IMR-90 (cell line): ENCODE results near the gene OR5D18. TPM values are rescaled to one million over a fixed set of nuclear protein-coding genes. Genes with fewer than 3 reads are reported as not detected.

Experiments
- ATAC-seq: fragments of 200-7000 bp; cut with Tn5 transposase; 2 replicates; pipeline ENCODE4 v1.9.1; 2020; ENCODE audit warnings: low read depth, mild to moderate bottlenecking, moderate library complexity
- BruUV-seq: library from RNA; stranded (reverse); fragments of 400-500 nt; replicated peaks from 2 replicates; lab custom pipeline; 2021; lab: Mats Ljungman, UMichigan
- CTCF ChIA-PET: fragments of 300-600 bp; formaldehyde crosslinking; extraction: SDS; loops from one replicate; lab custom pipeline; 2021; ENCODE audit warnings: antibody characterized with exemption; lab: Yijun Ruan, JAX
- POLR2A ChIA-PET: fragments of 300-600 bp; sonication (Branson Sonifier 250); formaldehyde crosslinking; loops from one replicate; lab custom pipeline; 2022; ENCODE audit warnings: antibody characterized with exemption; ENCODE audit not compliant: unreplicated experiment; lab: Charles Lee
- DNase-seq: peaks from one replicate; pipeline ENCODE4 v3.0.0; 2013
- H2AFZ ChIP-seq: replicated peaks from 2 replicates; pipeline ENCODE3; 2013; ENCODE audit warnings: low read length, mild to moderate bottlenecking; ENCODE audit not compliant: poor library complexity
- H2AK5ac ChIP-seq: 2 replicates; pipeline ENCODE4 v1.6.1; 2013; ENCODE audit warnings: low read depth, low read length, inconsistent platforms
- H2AK9ac ChIP-seq: replicated peaks from 2 replicates; pipeline ENCODE3; 2013; ENCODE audit warnings: mild to moderate bottlenecking, low read depth, low read length, moderate library complexity; ENCODE audit not compliant: poor library complexity
- H2BK120ac ChIP-seq: 2 replicates; pipeline ENCODE4 v1.6.1; 2013; ENCODE audit warnings: low read depth, low read length, inconsistent platforms
- H2BK15ac ChIP-seq: 3 replicates; pipeline ENCODE4 v1.6.1; 2013; ENCODE audit warnings: low read depth, low read length, inconsistent platforms
- H2BK20ac ChIP-seq: 2 replicates; pipeline ENCODE4 v1.6.1; 2013; ENCODE audit warnings: low read depth, mild to moderate bottlenecking, inconsistent platforms, low read length, moderate library complexity
- H2BK5ac ChIP-seq: 2 replicates; pipeline ENCODE4 v1.6.1; 2013; ENCODE audit warnings: mild to moderate bottlenecking, low read depth, low read length, inconsistent platforms; ENCODE audit not compliant: poor library complexity, severe bottlenecking
- H3K14ac ChIP-seq: replicated peaks from 2 replicates; pipeline ENCODE4 v1.6.1; 2013; ENCODE audit warnings: low read depth, low read length, inconsistent platforms
- H3K18ac ChIP-seq: 2 replicates; pipeline ENCODE4 v1.6.1; 2013; ENCODE audit warnings: low read depth, low read length, control low read depth
- H3K23ac ChIP-seq: 2 replicates; pipeline ENCODE4 v1.6.1; 2013; ENCODE audit warnings: low read depth, low read length, inconsistent platforms
- H3K27ac ChIP-seq: 2 replicates; pipeline ENCODE4 v1.5.1; 2013; ENCODE audit warnings: mild to moderate bottlenecking, control low read depth, low read length; ENCODE audit not compliant: insufficient read depth
- H3K27me3 ChIP-seq: 2 replicates; pipeline ENCODE4 v1.6.1; 2013; ENCODE audit warnings: low read length; ENCODE audit not compliant: control insufficient read depth, insufficient read depth
- H3K36me3 ChIP-seq: 2 replicates; pipeline ENCODE4 v1.6.1; 2013; ENCODE audit warnings: low read length, mixed read lengths; ENCODE audit not compliant: control insufficient read depth, insufficient read depth
- H3K4ac ChIP-seq: 2 replicates; pipeline ENCODE4 v1.6.1; 2013; ENCODE audit warnings: low read depth, low read length, inconsistent platforms
- H3K4me1 ChIP-seq: 2 replicates; pipeline ENCODE4 v1.6.1; 2013; ENCODE audit warnings: low read length, mixed read lengths; ENCODE audit not compliant: control insufficient read depth, insufficient read depth
- H3K4me2 ChIP-seq: 2 replicates; pipeline ENCODE4 v1.6.1; 2013; ENCODE audit warnings: low read depth, mild to moderate bottlenecking, control low read depth, low read length, moderate library complexity
- H3K4me3 ChIP-seq: 2 replicates; pipeline ENCODE4 v1.5.1; 2013; ENCODE audit warnings: low read depth, mild to moderate bottlenecking, control low read depth, low read length, moderate library complexity; ENCODE audit not compliant: insufficient read depth
- H3K56ac ChIP-seq: 2 replicates; pipeline ENCODE4 v1.6.1; 2013; ENCODE audit warnings: low read length, inconsistent platforms; ENCODE audit not compliant: insufficient read depth; ENCODE audit errors: extremely low read depth
- H3K79me1 ChIP-seq, 2 experiments: 2 replicates each; pipeline ENCODE4 v1.6.1; 2013; ENCODE audit warnings: low read length in 2 of 2, inconsistent platforms in 1 of 2, low read depth in 1 of 2
- H3K9ac ChIP-seq: 2 replicates; pipeline ENCODE4 v1.6.1; 2013; ENCODE audit warnings: low read depth, low read length, control low read depth
- H3K9me1 ChIP-seq: 2 replicates; pipeline ENCODE4 v1.6.1; 2013; ENCODE audit warnings: low read length, inconsistent platforms; ENCODE audit not compliant: insufficient read depth
- H3K9me3 ChIP-seq: 2 replicates; pipeline ENCODE4 v1.6.1; 2013; ENCODE audit warnings: low read length; ENCODE audit not compliant: control insufficient read depth, insufficient read depth
- H4K20me1 ChIP-seq: 2 replicates; pipeline ENCODE4 v1.6.1; 2013; ENCODE audit warnings: low read length, inconsistent platforms; ENCODE audit not compliant: insufficient read depth
- H4K5ac ChIP-seq: 2 replicates; pipeline ENCODE4 v1.6.1; 2013; ENCODE audit warnings: mild to moderate bottlenecking, low read depth, low read length, control low read depth
- H4K8ac ChIP-seq, 2 experiments: 2 replicates each; pipeline ENCODE4 v1.6.1; 2013; ENCODE audit warnings: low read depth in 2 of 2, low read length in 2 of 2, control low read depth in 1 of 2, inconsistent platforms in 1 of 2
- H4K91ac ChIP-seq: 2 replicates; pipeline ENCODE4 v1.6.1; 2013; ENCODE audit warnings: low read depth, low read length, inconsistent platforms; ENCODE audit not compliant: insufficient read depth
- BHLHE40 ChIP-seq: fragments of 150-350 bp; IDR thresholded peaks from 2 replicates; pipeline ENCODE4 v1.6.1; 2016; ENCODE audit warnings: mild to moderate bottlenecking, low read depth, low read length
- CEBPB ChIP-seq: IDR thresholded peaks from 2 replicates; pipeline ENCODE4 v1.6.1; 2012; ENCODE audit warnings: low read depth, low read length, improper control_type of control experiment
- CHD1 ChIP-seq: IDR thresholded peaks from 2 replicates; pipeline ENCODE4 v1.6.1; 2012; ENCODE audit warnings: low read depth, low read length, improper control_type of control experiment
- CTCF ChIP-seq: conservative IDR thresholded peaks from 2 replicates; pipeline ENCODE4 v1.5.1; 2012; ENCODE audit warnings: mild to moderate bottlenecking, low read depth, low read length, improper control_type of control experiment
- ELK1 ChIP-seq: fragments of 150-350 bp; IDR thresholded peaks from 2 replicates; pipeline ENCODE4 v1.6.1; 2016; ENCODE audit warnings: low read depth, mild to moderate bottlenecking, low read length, moderate library complexity, borderline replicate concordance
- FOS ChIP-seq: fragments of 150-350 bp; IDR thresholded peaks from 2 replicates; pipeline ENCODE4 v1.6.1; 2016; ENCODE audit warnings: low read depth, low read length
- MAFK ChIP-seq: IDR thresholded peaks from 2 replicates; pipeline ENCODE4 v1.6.1; 2012; ENCODE audit warnings: low read depth, low read length, improper control_type of control experiment
- MAZ ChIP-seq: IDR thresholded peaks from 2 replicates; pipeline ENCODE4 v1.6.1; 2012; ENCODE audit warnings: low read depth, mild to moderate bottlenecking, low read length, improper control_type of control experiment, moderate library complexity, borderline replicate concordance
- MXI1 ChIP-seq: IDR thresholded peaks from 2 replicates; pipeline ENCODE4 v1.6.1; 2012; ENCODE audit warnings: low read depth, mild to moderate bottlenecking, low read length, moderate library complexity, borderline replicate concordance
- NFE2L2 ChIP-seq: fragments of 150-350 bp; IDR thresholded peaks from 2 replicates; pipeline ENCODE4 v1.6.1; 2016; ENCODE audit warnings: low read depth, mild to moderate bottlenecking, low read length
- POLR2A ChIP-seq: IDR thresholded peaks from 2 replicates; pipeline ENCODE4 v1.6.1; 2012; ENCODE audit warnings: mild to moderate bottlenecking, low read depth, low read length
- RAD21 ChIP-seq: IDR thresholded peaks from 2 replicates; pipeline ENCODE4 v1.6.1; 2012; ENCODE audit warnings: low read length, improper control_type of control experiment
- RCOR1 ChIP-seq: IDR thresholded peaks from 2 replicates; pipeline ENCODE4 v1.6.1; 2012; ENCODE audit warnings: mild to moderate bottlenecking, low read length, improper control_type of control experiment; ENCODE audit not compliant: insufficient replicate concordance
- RFX5 ChIP-seq: IDR thresholded peaks from 2 replicates; pipeline ENCODE4 v1.8.0; 2012; ENCODE audit warnings: low read depth, mild to moderate bottlenecking, low read length, moderate library complexity
- SMC3 ChIP-seq: fragments of 150-350 bp; IDR thresholded peaks from 2 replicates; pipeline ENCODE4 v1.6.1; 2016; ENCODE audit warnings: low read depth, mild to moderate bottlenecking, antibody characterized with exemption, low read length, moderate library complexity
- USF2 ChIP-seq: fragments of 150-350 bp; IDR thresholded peaks from 2 replicates; pipeline ENCODE4 v1.6.1; 2017; ENCODE audit warnings: mild to moderate bottlenecking, antibody characterized with exemption, low read length, low read depth
- WGBS, 2 experiments: methylation state at CpG; one replicate each; pipeline versions ENCODE4 v1.1.5 to v1.1.7; 2013; ENCODE audit warnings: missing lambda C conversion rate in 2 of 2; ENCODE audit not compliant: insufficient read length in 1 of 2; ENCODE audit errors: extremely low coverage in 2 of 2; 5-methylcytosine and 5-hydroxymethylcytosine counted together
- dilution Hi-C: fragments of 300-500 bp; cut with HindIII; formaldehyde crosslinking; loops from one replicate; pipeline ENCODE4 v1.14.3; 2018; ENCODE audit warnings: low sequenced_read_pairs; ENCODE audit not compliant: unreplicated experiment
- in situ Hi-C: fragments of 300-500 bp; cut with MboI; formaldehyde crosslinking; loops from 3 replicates; pipeline ENCODE4 v1.14.3; 2019; ENCODE audit warnings: low sequenced_read_pairs, inconsistent platforms, mixed read lengths
- intact Hi-C: fragments of 100-400 bp; cut with micrococcal nuclease; formaldehyde crosslinking; loops from 2 replicates; pipeline ENCODE4 v1.10.0; 2022
- polyA plus RNA-seq, 3 experiments: library from polyadenylated mRNA; depleted of rRNA; stranded (reverse); fragments of >200 nt; gene quantifications; 2 replicates each; pipeline ENCODE4 v1.2.3, GENCODE V29; 2012; ENCODE audit warnings: low replicate concordance in 1 of 3
- total RNA-seq: library from RNA; depleted of rRNA; stranded (reverse); fragments of >200 nt; gene quantifications from 2 replicates; pipeline ENCODE4 v1.2.3, GENCODE V29; 2012

The OR5D18 gene
- total and polyA plus RNA-seq, 2 of the 4 experiments (the other 2 are of a cell fraction): not detected

DNA sequence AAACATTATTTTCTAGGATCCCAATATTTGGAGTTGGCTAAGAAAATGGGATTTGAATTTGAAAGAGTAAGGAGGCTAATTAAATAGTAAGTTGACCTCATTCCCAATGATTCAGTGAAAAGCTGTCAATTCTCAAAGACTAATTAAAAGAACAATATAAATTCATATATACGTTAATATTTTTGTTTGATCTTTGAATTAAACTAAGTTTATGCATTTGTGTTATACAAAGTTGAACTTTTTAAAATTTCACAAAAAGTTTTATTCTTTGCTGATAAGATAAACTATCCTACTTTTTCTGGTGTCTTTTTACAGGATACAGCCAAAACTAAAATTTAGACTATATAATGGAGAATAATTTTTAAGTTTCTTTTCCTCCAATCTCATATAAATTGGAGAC is 8.4 kb upstream of the OR5D18 start, which contains the start of gene OR5L1:
Gene OR5L1, plus strand, starts transcription at position 301 of the 400 bp plus-strand sequence. CDS start 100 bp downstream, outside the sequence.
- no peaks in the 10 kb centered on the region for H3K4me1 ChIP-seq
- H4K8ac ChIP-seq: no peak within 1 kb of the TSS
- H3K27me3 ChIP-seq: no peaks in the 10 kb centered on the region
- H4K20me1 ChIP-seq: no peaks in the 10 kb centered on the region
- H2AK5ac ChIP-seq: no peak within 1 kb of the TSS
- no peaks in the 10 kb centered on the region for H3K9me1 ChIP-seq
- H4K91ac ChIP-seq: no peak within 1 kb of the TSS
- no peaks in the 10 kb centered on the region for H3K36me3 ChIP-seq
- H2BK5ac ChIP-seq: no peak within 1 kb of the TSS
- intact Hi-C loops: no loop called here
- CTCF ChIA-PET: no interaction called here
- no peak within 1 kb of the TSS for H3K4me2 ChIP-seq
- TF ChIP-seq RCOR1 (no peak), FOS (no peak), CEBPB (no peak), RAD21 (no peak), CTCF (no peak), BHLHE40 (no peak), SMC3 (no peak), NFE2L2 (no peak), ELK1 (no peak), POLR2A (no peak), RFX5 (no peak), MAFK (no peak), USF2 (no peak), MAZ (no peak), CHD1 (no peak), MXI1 (no peak)
- no peak within 1 kb of the TSS for H3K4ac ChIP-seq
- H3K18ac ChIP-seq: no peak within 1 kb of the TSS
- no peak within 1 kb of the TSS for H2AFZ ChIP-seq
- no peak within 1 kb of the TSS for H2BK15ac ChIP-seq
- DNase-seq (no peak), ATAC-seq (no peak)
- H3K23ac ChIP-seq: no peak within 1 kb of the TSS
- H3K14ac ChIP-seq: no peak within 1 kb of the TSS
- no peak within 1 kb of the TSS for H3K27ac ChIP-seq
- peaks cover 10% of the 10 kb centered on the region; the same call in 1 of the 2 replicates for H3K9me3 ChIP-seq
- no peak within 1 kb of the TSS for H3K4me3 ChIP-seq
- no CpG with 5 or more reads among the region's 1 CpG for WGBS, 2 experiments
- H3K56ac ChIP-seq: no peak within 1 kb of the TSS
- no peak within 1 kb of the TSS for H3K9ac ChIP-seq
- in situ Hi-C loops: no loop called here
- POLR2A ChIA-PET: no interaction called here
- dilution Hi-C loops: no loop called here
- H2BK20ac ChIP-seq: no peak within 1 kb of the TSS
- no peaks in the 10 kb centered on the region for H3K79me1 ChIP-seq
- no peak within 1 kb of the TSS for H4K5ac ChIP-seq
- no peak within 1 kb of the TSS for H2BK120ac ChIP-seq
- no peak within 1 kb of the TSS for H2AK9ac ChIP-seq
- no TSS peak for BruUV-seq
